ENCODE data around the gene SPRR5. TPM values are rescaled to one million over a fixed set of nuclear protein-coding genes. Genes with fewer than 3 reads are reported as not detected.
A peak's percentile ranks its signal among the peaks of the same experiment; 100 is the strongest.

The SPRR5 gene
- total RNA-seq, 1 experiment from 2014 or later, result not detected

GRCh38 chr1:152909206-152909605, 37.8 kb upstream of the SPRR5 start:
- no peak for DNase-seq
- H3K27me3 ChIP-seq (ENCODE audit: low read length), result no peaks in the 10 kb centered on the region
- no peaks in the 10 kb centered on the region for H3K9me2 ChIP-seq (replicated peaks; ENCODE audit: insufficient read depth, low read length)
- no peaks in the 10 kb centered on the region for H3K36me3 ChIP-seq (ENCODE audit: insufficient read depth, low read length)
- H3K9me3 ChIP-seq (ENCODE audit: low read length), result no peaks in the 10 kb centered on the region
- no peaks in the 10 kb centered on the region for H3K79me2 ChIP-seq (ENCODE audit: low read length)
- H3K4me2 ChIP-seq (ENCODE audit: low read depth, low read length, poor library complexity, severe bottlenecking), result no peak overlapping the region
- H2AFZ ChIP-seq (ENCODE audit: low read length), result no peak overlapping the region
- no peak overlapping the region for H3K27ac ChIP-seq (ENCODE audit: low read length)
- no peaks in the 10 kb centered on the region for H4K20me1 ChIP-seq (ENCODE audit: insufficient read depth, low read depth, low read length)
- no peaks in the 10 kb centered on the region for H3K4me1 ChIP-seq (ENCODE audit: low read length)
- H3K4me3 ChIP-seq (ENCODE audit: low read length), result no peak overlapping the region
- H3K9ac ChIP-seq (ENCODE audit: low read length), result no peak overlapping the region

DNA sequence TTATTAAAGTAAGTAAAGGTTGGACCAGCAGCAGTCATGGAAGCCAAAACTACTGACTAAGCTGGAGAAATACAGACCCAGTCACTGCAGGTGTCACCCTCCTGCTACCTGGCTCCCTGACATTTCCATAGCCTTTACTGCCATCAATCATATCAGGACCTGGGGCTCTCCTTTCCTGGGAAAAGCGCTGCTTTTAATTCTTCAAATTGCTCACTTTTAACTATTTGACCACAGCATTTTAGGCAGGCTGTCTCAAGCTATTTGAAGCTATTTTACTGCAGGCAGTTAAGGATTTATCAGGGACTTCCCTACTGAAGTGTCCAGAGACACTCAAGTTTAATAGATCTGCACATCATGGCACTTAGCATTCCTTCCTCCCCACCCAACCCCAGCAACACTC, 34.5 kb upstream of the SPRR5 start:
- Histone ChIP-seq H3K9ac (ENCODE audit: low read length) (no peak overlapping the region), H3K36me3 (ENCODE audit: insufficient read depth, low read length) (no peaks in the 10 kb centered on the region), H2AFZ (ENCODE audit: low read length) (no peak overlapping the region), H3K9me3 (ENCODE audit: low read length) (no peaks in the 10 kb centered on the region), H3K4me3 (ENCODE audit: low read length) (no peak overlapping the region), H3K27me3 (ENCODE audit: low read length) (no peaks in the 10 kb centered on the region), H3K4me1 (ENCODE audit: low read length) (no peaks in the 10 kb centered on the region), H3K4me2 (ENCODE audit: low read depth, low read length, poor library complexity, severe bottlenecking) (no peak overlapping the region), H3K9me2 (replicated peaks; ENCODE audit: insufficient read depth, low read length) (no peaks in the 10 kb centered on the region), H3K27ac (ENCODE audit: low read length) (no peak overlapping the region), H3K79me2 (ENCODE audit: low read length) (no peaks in the 10 kb centered on the region), H4K20me1 (ENCODE audit: insufficient read depth, low read depth, low read length) (no peaks in the 10 kb centered on the region)
- no peak for DNase-seq

DNA sequence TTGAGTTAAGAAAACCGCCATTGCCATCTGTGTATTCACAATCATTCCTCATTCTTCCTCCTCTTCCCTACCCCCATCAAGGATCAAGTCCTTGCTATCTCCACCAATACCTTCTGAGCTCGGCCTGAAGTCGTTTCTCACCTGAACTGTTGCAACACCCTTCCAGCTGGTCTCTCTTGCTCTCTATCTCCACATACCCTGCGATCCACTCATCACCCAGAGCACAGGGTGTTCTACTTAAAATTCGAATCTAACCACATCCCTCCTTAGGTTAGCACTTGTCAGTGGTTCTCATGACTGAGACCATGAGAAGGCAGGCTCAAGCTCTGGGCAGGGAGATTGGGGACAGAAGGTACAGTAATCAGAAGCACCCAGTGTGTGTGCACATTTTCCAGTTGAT, 34.1 kb upstream of the SPRR5 start:
- Histone ChIP-seq H3K9ac (ENCODE audit: low read length) (no peak overlapping the region), H4K20me1 (ENCODE audit: insufficient read depth, low read depth, low read length) (no peaks in the 10 kb centered on the region)

GRCh38 chr1:152917794-152918193, 29.2 kb upstream of the SPRR5 start:
- no peaks in the 10 kb centered on the region for H3K27me3 ChIP-seq (ENCODE audit: low read length)
- H3K4me1 ChIP-seq (ENCODE audit: low read length), result no peaks in the 10 kb centered on the region
- no peak for DNase-seq
- H3K27ac ChIP-seq (ENCODE audit: low read length), result no peak overlapping the region
- no peak overlapping the region for H3K4me3 ChIP-seq (ENCODE audit: low read length)
- no peaks in the 10 kb centered on the region for H3K9me3 ChIP-seq (ENCODE audit: low read length)
- H3K79me2 ChIP-seq (ENCODE audit: low read length), result no peaks in the 10 kb centered on the region
- H4K20me1 ChIP-seq (ENCODE audit: insufficient read depth, low read depth, low read length), result no peaks in the 10 kb centered on the region
- no peaks in the 10 kb centered on the region for H3K9me2 ChIP-seq (replicated peaks; ENCODE audit: insufficient read depth, low read length)
- H3K9ac ChIP-seq (ENCODE audit: low read length), result no peak overlapping the region
- no peaks in the 10 kb centered on the region for H3K36me3 ChIP-seq (ENCODE audit: insufficient read depth, low read length)
- no peak overlapping the region for H2AFZ ChIP-seq (ENCODE audit: low read length)
- H3K4me2 ChIP-seq (ENCODE audit: low read depth, low read length, poor library complexity, severe bottlenecking), result no peak overlapping the region

More for the DNA sequence above, 34.1 kb upstream of the SPRR5 start:
- no peak overlapping the region for H3K4me3 ChIP-seq (ENCODE audit: low read length)
- no peak for DNase-seq
- no peak overlapping the region for H2AFZ ChIP-seq (ENCODE audit: low read length)
- no peaks in the 10 kb centered on the region for H3K9me3 ChIP-seq (ENCODE audit: low read length)
- H3K27me3 ChIP-seq (ENCODE audit: low read length), result no peaks in the 10 kb centered on the region
- no peaks in the 10 kb centered on the region for H3K9me2 ChIP-seq (replicated peaks; ENCODE audit: insufficient read depth, low read length)
- no peaks in the 10 kb centered on the region for H3K4me1 ChIP-seq (ENCODE audit: low read length)
- no peaks in the 10 kb centered on the region for H3K36me3 ChIP-seq (ENCODE audit: insufficient read depth, low read length)
- H3K79me2 ChIP-seq (ENCODE audit: low read length), result no peaks in the 10 kb centered on the region
- H3K27ac ChIP-seq (ENCODE audit: low read length), result no peak overlapping the region
- no peak overlapping the region for H3K4me2 ChIP-seq (ENCODE audit: low read depth, low read length, poor library complexity, severe bottlenecking)

DNA sequence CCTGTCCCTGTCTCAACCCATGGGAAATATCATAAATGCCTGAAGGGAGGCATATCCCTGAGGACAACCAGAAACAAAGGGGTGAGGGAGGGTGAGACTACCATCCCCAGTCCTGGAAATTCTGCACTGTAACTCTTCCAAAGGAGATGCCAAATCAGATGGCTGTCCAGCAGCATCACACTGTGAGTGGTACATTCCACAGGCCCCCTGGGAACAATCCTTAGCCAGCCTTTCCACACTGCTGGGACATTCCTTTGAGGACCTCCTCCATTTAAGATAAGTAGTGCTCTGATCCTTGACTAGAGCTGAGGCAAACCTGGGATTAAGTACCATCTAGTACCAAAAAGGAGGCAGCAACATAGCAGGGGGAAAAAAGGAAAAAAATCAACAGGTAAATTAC, 27.9 kb upstream of the SPRR5 start:
- no peak overlapping the region for H3K27ac ChIP-seq (ENCODE audit: low read length)
- H4K20me1 ChIP-seq (ENCODE audit: insufficient read depth, low read depth, low read length), result no peaks in the 10 kb centered on the region
- H2AFZ ChIP-seq (ENCODE audit: low read length), result no peak overlapping the region
- H3K79me2 ChIP-seq (ENCODE audit: low read length), result no peaks in the 10 kb centered on the region
- no peaks in the 10 kb centered on the region for H3K36me3 ChIP-seq (ENCODE audit: insufficient read depth, low read length)
- no peak overlapping the region for H3K4me2 ChIP-seq (ENCODE audit: low read depth, low read length, poor library complexity, severe bottlenecking)
- no peak overlapping the region for H3K9ac ChIP-seq (ENCODE audit: low read length)
- no peak overlapping the region for H3K4me3 ChIP-seq (ENCODE audit: low read length)
- H3K9me2 ChIP-seq (replicated peaks; ENCODE audit: insufficient read depth, low read length), result no peaks in the 10 kb centered on the region
- no peaks in the 10 kb centered on the region for H3K9me3 ChIP-seq (ENCODE audit: low read length)
- DNase-seq, result no peak
- no peaks in the 10 kb centered on the region for H3K27me3 ChIP-seq (ENCODE audit: low read length)
- no peaks in the 10 kb centered on the region for H3K4me1 ChIP-seq (ENCODE audit: low read length)

DNA sequence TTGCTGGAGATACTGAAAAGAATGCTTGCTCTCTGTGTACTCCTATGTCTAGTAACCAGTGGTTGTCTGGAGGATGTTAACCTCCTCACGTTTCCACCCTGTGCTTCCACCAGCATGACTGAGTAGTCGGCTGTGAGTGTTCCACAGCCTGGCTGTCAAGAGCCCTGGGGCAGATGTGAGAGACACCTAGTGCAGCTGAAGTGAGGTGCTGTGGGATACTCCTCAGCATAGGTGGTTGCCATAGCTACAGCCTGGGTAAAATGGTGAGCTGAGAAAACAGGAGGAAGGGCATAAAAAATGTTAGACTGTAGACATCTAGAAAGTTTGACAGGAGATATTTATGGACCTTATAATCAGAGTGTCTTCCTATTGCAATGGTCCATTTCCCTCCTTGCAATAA, 22.8 kb upstream of the SPRR5 start:
- Histone ChIP-seq H3K36me3 (ENCODE audit: insufficient read depth, low read length) (no peaks in the 10 kb centered on the region), H3K9ac (ENCODE audit: low read length) (no peak overlapping the region), H2AFZ (ENCODE audit: low read length) (no peak overlapping the region), H3K4me3 (ENCODE audit: low read length) (no peak overlapping the region), H3K27ac (ENCODE audit: low read length) (no peak overlapping the region), H3K4me1 (ENCODE audit: low read length) (no peaks in the 10 kb centered on the region), H3K9me2 (replicated peaks; ENCODE audit: insufficient read depth, low read length) (no peaks in the 10 kb centered on the region), H3K9me3 (ENCODE audit: low read length) (no peaks in the 10 kb centered on the region), H3K4me2 (ENCODE audit: low read depth, low read length, poor library complexity, severe bottlenecking) (no peak overlapping the region), H3K79me2 (ENCODE audit: low read length) (no peaks in the 10 kb centered on the region), H4K20me1 (ENCODE audit: insufficient read depth, low read depth, low read length) (no peaks in the 10 kb centered on the region), H3K27me3 (ENCODE audit: low read length) (no peaks in the 10 kb centered on the region)
- DNase-seq, result no peak

DNA sequence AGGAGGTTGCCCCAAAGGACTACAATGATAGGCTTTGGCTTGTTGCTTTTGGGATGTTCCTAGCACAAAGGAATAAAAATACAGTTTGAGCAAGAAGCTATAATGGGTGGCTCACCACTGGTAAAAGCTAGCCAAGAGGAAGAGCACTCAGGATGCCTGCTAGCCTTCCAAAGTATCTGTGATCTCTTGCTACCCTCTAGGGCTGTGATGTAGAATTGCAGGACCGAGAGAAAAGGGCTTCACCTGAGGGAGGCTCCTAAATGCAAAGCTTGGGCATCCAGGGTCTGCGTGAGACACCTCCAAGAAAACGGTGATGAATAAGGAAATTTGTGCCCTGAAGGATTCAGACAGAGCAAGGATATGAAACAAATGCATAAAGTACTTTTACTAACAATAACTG, 20.9 kb upstream of the SPRR5 start:
- Histone ChIP-seq H3K9me3 (ENCODE audit: low read length) (no peaks in the 10 kb centered on the region), H2AFZ (ENCODE audit: low read length) (no peak overlapping the region), H3K27ac (ENCODE audit: low read length) (no peak overlapping the region), H3K4me1 (ENCODE audit: low read length) (no peaks in the 10 kb centered on the region), H3K27me3 (ENCODE audit: low read length) (no peaks in the 10 kb centered on the region), H3K9me2 (replicated peaks; ENCODE audit: insufficient read depth, low read length) (no peaks in the 10 kb centered on the region), H3K79me2 (ENCODE audit: low read length) (no peaks in the 10 kb centered on the region), H3K36me3 (ENCODE audit: insufficient read depth, low read length) (no peaks in the 10 kb centered on the region), H3K9ac (ENCODE audit: low read length) (no peak overlapping the region), H3K4me3 (ENCODE audit: low read length) (no peak overlapping the region), H3K4me2 (ENCODE audit: low read depth, low read length, poor library complexity, severe bottlenecking) (no peak overlapping the region), H4K20me1 (ENCODE audit: insufficient read depth, low read depth, low read length) (no peaks in the 10 kb centered on the region)
- DNase-seq, result peak; percentile 77

GRCh38 chr1:152928671-152929070, 18.3 kb upstream of the SPRR5 start:
- Histone ChIP-seq H3K4me3 (ENCODE audit: low read length) (no peak overlapping the region), H2AFZ (ENCODE audit: low read length) (no peak overlapping the region), H3K9me2 (replicated peaks; ENCODE audit: insufficient read depth, low read length) (no peaks in the 10 kb centered on the region), H3K79me2 (ENCODE audit: low read length) (no peaks in the 10 kb centered on the region), H3K4me2 (ENCODE audit: low read depth, low read length, poor library complexity, severe bottlenecking) (no peak overlapping the region), H3K27me3 (ENCODE audit: low read length) (no peaks in the 10 kb centered on the region), H4K20me1 (ENCODE audit: insufficient read depth, low read depth, low read length) (no peaks in the 10 kb centered on the region), H3K36me3 (ENCODE audit: insufficient read depth, low read length) (no peaks in the 10 kb centered on the region), H3K9ac (ENCODE audit: low read length) (no peak overlapping the region), H3K27ac (ENCODE audit: low read length) (no peak overlapping the region), H3K9me3 (ENCODE audit: low read length) (no peaks in the 10 kb centered on the region), H3K4me1 (ENCODE audit: low read length) (no peaks in the 10 kb centered on the region)
- no peak for DNase-seq

DNA sequence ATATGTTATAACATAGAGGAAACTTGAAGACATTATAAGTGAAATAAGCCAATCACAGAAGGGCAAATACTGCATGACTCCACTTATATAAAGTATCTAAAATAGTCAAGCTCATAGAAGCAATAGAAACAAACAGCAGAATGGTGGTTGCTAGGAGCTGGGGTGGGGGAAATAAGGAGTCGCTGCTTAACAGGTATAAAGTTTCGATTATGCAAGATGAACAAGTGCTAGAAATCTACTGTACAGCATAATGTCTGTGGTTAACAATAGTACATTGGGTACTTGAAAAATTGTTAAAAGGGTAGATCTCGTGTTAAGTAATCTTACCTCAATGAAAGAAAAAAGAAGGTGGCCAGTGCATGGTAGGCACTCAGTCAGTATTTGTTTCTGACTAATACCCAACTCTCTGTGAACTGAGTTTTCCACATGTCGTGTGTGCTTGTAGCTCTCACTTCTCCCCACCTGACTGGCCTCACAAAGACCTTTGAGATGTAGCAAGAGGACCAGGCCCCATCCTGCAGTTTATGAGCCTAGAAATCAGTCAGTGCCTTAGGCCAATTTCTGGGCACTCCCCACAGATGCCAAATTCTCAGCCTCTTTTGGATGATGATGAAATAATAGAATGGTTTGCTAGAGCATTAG, 14.7 kb upstream of the SPRR5 start:
- no peak overlapping the region for H3K4me2 ChIP-seq (ENCODE audit: low read depth, low read length, poor library complexity, severe bottlenecking)
- no peaks in the 10 kb centered on the region for H3K27me3 ChIP-seq (ENCODE audit: low read length)
- no peak overlapping the region for H3K27ac ChIP-seq (ENCODE audit: low read length)
- DNase-seq, result no peak
- H2AFZ ChIP-seq (ENCODE audit: low read length), result no peak overlapping the region
- H3K9ac ChIP-seq (ENCODE audit: low read length), result no peak overlapping the region
- no peaks in the 10 kb centered on the region for H3K9me3 ChIP-seq (ENCODE audit: low read length)
- H3K9me2 ChIP-seq (replicated peaks; ENCODE audit: insufficient read depth, low read length), result no peaks in the 10 kb centered on the region
- H4K20me1 ChIP-seq (ENCODE audit: insufficient read depth, low read depth, low read length), result no peaks in the 10 kb centered on the region
- no peaks in the 10 kb centered on the region for H3K79me2 ChIP-seq (ENCODE audit: low read length)
- no peaks in the 10 kb centered on the region for H3K4me1 ChIP-seq (ENCODE audit: low read length)
- H3K36me3 ChIP-seq (ENCODE audit: insufficient read depth, low read length), result no peaks in the 10 kb centered on the region
- H3K4me3 ChIP-seq (ENCODE audit: low read length), result no peak overlapping the region
